GM19452 (cell line): ENCODE results near the gene PRTG.
"Not testable (repeated sequence)": the region's sequence is repeated elsewhere in the genome, so short reads cannot be mapped to it uniquely, and the experiment has no call there.

Source experiments
- ATAC-seq: cut with Tn5 transposase; IDR thresholded peaks from one replicate; pipeline ENCODE4 v1.9.1; 2021; ENCODE audit not compliant: unreplicated experiment

PRTG gene

DNA sequence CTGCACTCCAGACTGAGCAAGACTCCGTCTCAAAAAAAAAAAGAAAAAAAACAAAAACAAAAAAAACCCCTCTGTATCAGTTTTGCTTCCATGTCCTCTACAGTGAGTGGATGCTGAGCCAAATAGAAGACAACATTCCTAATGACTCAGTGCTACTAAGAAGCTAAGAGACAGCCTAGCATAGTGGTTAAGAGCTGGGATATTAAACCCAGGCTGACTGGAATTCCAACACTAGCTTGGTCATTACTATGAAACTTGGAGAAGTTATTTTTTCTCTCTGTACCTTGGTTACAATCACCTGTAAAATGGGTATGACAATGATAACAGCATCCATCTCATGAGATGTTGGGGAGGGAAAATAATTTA, 93.9 kb downstream of the PRTG start:
- no peak for ATAC-seq

DNA sequence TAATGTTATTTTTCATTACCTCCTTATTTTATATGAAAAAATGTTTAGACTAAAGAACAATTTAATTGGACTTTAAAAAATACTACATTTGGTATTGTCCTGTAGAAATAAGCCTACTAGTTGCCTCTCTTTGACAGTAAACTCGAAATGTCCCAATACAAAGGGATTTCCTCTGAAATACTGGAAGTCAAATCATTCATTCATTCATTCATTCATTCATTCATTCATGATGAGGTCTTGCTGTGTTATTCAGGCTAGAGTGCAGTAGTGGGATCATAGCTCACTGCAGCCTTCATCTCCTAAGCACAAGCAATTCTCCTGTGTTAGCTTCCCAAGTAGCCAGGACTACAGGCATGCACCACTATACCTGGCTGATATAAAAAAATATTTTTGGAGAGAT, 104.2 kb downstream of the PRTG start:
- no peak for ATAC-seq

DNA sequence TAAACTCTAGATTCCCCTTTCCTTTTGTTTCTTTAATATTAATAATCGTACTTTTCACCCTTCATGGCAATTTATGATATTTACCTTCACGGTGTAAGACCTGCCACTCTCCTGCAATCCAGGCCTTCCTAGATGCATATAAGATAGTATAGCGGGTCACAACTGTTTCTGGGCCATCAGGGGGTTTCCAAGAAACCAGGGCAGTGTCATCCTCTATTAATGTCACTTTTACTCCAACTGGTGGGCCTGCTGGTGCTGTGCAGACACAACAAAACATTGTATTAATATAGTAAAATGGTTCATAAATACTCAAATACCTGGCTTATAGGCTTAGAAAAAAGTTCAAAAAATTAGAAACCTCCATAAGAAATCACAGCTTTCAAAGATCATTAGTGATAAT, 105.9 kb downstream of the PRTG start:
- no peak for ATAC-seq

DNA sequence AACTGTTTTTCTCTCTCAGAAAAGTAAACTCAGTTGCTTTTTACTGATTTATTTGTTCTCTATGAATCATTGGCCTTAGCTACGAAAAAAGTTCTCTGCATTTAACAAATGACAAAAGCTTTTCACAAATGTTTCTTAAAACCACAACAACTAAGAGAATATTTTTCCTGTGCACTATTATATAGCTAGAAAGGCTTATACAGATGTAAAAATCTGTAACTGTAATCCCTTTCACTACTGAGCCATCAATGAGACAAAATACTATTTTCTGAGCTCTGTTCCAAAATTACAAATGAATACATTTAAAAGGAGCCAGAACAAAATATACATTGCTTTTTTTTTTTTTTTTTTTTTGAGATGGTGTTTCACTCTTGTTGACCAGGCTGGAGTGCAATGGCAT, 109.2 kb downstream of the PRTG start:
- ATAC-seq, result no peak

DNA sequence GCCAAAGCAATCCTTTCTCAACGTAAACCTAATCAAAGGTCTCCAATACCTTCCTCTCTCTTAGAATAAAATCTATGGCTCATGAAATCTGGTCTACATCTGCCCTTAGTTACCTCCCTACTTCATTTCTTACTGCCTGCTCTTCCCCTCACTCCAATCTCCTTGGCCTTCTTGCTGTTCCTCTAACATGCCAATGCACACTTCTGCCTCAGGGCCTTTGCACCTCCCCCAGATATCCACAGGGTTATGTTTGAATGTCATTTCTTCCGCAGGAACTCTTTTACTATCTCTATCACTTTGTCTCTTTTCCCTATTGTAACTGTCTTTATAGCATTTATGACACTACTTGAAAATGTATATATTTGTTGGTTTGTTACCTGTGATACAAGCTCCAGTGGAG, 110.5 kb downstream of the PRTG start:
- no peak for ATAC-seq

DNA sequence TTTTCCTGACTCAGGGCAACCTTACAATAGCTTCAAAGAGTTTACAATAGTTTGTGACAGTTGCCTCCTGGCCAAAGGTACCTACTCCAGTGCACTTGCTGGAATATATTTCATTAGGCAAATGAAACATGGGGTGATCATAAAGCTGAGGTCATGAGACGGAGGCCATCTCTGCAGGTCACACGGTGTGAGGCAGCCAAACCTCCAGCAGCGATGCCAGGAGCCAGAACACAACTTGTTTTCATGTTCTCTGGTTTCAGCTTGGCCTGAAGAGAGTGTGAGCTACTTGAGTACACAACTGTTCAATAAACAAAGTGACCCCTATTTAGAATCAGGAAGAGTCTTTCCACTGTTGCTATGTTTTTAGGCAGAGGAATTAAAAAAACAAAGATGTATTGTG, 112.1 kb downstream of the PRTG start:
- ATAC-seq, result no peak

DNA sequence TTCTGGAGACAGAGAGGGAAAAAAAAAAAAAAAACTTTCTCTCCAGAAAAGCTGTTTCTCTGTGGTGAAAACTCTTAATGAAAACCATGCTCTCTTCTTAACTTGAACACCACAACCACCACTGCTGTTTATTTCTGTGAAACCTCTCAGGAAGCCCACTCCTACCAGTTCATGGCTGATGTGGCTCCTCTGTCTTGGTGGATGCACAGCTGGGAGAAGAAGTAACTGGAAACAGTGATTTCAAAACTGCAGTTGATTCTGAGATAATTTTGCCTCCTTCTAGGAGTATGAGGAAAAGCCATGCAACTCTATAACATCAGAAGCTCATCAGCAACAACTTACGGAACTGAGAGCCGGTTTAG, 114.6 kb downstream of the PRTG start:
- ATAC-seq, result no peak

DNA sequence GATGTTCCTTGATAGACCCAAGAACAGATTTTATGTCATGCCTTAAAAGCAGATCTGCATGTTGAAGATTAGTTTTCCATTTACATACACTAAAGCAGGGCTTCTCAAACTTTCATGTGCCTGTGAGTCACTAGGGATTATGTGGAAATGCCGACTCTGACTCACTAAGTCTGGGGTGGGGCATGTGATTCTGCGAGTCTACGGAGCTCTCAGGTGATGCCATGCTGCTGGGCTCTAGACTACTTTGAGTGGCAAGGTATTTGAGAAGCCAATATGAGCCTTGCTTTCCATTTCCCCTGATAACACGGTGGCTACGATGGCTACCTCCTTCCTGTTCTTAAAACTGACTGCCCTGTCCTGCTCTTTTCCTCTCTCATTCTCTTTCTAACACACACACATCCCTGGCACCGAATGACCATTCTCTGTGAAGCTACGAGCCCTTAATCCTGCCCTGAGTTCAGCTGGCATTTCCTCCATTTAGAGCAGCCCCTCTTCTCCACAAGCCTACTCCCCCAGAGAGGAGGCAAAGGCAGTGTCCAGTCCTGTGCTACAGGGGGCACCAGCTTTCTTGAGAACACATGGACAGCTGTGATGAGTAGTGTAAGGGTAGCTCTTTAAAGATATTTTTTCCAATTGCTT, 115.1 kb downstream of the PRTG start:
- no peak for ATAC-seq

DNA sequence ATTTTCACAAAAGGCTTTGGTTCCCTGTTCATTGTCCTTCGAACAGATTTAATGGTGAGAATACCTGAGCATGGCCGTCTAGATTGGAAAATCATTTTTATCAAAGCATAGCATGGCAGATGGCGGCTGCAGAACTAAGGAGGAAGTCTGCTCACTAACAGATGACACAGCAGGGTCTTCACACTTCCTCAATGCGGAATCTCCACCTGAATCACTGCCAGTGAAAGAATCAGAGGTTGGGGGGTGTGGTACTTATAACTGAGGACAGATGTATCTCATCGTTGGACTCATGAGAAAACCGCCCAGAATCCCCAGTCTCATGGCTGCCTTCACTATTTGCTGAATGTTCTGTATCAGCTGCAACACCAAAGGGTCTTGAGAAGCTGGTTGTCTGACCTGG, 123.2 kb downstream of the PRTG start:
- ATAC-seq, result no peak

DNA sequence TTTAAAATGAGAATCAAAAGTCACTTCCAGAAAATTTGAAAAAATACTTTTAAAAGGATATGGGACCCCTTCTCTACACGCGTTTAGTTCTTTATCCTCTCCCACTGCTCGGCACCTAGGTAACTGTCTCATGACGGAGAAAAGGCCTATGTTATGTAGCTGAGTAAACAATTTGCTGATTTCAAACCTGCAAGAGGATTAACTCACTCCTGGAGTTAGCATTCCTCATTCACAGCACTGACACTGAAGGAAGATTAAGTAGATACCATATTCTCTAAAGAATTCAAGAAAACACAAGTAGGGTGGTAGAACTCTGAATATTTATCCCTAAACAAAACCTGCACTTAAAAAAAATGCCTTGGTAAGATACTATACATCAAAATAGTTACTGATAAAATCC, 124.6 kb downstream of the PRTG start:
- ATAC-seq, result no peak

DNA sequence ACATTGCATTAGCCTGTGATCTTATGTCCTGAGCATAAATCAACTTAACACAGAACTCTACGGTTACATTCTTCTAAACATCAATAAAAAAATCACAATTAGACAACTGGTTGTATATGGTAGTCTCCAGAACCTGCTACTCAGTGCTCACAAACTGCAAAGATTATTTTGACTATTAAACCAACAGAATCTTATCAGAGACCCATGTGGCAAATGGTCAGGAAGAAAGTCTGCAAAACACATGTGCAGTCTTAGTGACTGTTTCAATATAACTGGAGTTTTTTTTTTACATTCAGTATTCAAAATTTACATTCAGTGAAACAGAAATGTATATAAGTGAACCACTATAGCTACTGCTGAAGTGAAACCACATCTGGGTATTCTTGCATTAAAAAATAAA, 127.5 kb downstream of the PRTG start:
- ATAC-seq, result no peak

DNA sequence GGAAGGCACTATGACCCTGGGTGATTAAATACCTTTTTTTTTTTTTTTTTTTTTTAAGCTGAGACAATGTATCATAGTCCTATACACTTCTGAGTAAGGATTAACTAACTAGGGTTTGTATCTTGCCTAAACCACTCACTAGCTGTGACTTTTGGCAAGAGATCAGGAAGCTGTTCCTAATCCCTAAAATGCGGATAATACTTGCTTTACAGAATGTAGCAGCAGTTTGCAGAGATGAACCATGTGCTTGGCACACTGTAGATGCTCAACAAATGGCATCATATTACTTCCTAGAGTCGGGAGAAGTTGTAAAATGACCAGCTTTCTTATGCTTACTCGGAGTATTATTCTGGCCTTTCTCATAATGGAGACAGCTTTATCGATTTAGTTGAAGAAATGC, 129.2 kb downstream of the PRTG start:
- no peak for ATAC-seq

DNA sequence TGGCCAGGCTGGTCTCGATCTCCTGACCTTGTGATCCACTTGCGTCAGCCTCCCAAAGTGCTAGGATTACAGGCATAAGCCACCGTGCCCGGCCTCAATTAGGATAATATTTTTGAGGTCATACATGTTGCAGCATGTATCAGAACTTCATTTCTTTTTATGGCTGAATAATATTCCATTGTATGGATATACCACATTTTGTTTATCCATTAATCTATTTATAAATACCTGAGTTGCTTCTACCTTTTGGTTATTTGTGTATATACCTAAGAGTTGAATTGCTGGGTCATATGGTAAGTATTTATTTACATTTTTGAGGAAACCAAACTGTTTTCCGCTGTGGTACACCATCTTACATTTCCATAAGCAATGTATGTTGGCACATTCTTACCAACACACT, 136.7 kb downstream of the PRTG start:
- no peak for ATAC-seq

DNA sequence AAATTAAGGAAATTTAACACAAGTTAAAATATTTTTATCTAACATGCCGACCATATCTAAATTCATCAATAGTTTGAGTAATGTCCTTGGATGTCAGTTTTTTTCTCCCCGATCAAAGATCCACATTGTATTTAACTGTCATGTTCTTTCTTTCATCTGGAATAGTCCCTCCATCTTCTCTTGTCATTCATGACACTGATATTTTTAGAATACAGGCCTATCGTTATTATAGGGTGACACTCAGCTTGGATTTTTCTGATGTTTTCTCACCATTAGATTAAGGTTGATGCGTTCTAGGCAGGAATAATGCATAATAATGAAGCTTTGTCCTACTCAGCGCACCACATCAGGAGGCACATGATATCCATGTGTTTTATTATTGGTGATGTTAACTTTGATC, 141.6 kb downstream of the PRTG start:
- ATAC-seq, result no peak

DNA sequence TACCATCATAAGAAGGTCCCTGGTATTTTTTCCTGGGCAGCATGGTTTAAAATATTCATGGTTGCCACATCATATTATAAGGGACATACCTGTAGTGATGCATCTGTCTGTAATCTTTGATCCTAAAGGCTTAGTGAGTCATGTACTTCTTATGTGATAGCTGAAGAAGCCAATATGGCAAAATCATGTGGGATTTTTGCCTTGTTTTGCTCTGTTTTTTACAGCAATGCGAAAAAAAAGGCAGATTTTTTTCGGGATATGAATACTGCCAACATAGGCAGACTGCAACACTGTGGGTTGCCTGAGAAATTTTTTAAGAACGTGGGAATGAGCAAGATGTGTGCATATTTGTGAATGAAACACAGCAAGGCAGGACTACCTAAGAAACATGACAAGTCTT, 143.5 kb downstream of the PRTG start:
- ATAC-seq, result no peak

DNA sequence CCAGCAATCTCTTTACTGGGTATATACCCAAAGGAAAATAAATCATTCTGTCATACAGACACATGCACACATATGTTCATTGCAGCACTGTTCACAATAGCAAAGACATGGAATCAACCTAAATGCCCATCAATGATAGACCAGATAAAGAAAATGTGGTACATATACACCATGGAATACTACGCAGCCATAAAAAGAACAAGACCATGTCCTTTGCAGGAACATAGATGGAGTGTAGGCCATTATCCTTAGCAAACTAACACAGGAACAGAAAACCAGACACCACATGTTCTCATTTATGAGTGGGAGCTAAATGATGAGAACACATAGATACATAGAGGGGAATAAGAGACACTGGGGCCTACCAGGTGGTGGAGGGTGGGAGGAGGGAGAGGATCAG, 149.9 kb downstream of the PRTG start:
- ATAC-seq, result not testable (repeated sequence)

DNA sequence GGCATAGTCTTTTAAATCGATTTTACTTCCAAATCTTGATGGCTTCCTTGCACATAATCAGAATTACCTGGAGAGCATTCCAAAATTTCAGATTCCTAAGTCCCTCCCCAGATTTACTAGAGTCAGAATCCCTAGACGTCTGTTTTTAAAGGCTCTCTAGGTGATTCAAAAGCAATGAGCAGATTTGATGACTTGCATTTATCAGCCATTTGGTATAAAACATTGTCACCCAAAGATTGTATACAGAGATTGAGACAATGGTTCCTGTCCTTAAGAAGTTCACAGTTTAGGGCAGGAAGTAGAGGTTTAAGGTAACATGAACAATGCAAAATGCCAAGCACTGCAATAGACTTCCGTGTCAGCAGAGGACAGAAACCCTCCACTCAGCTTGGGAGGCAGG, 152.2 kb downstream of the PRTG start:
- ATAC-seq, result no peak

DNA sequence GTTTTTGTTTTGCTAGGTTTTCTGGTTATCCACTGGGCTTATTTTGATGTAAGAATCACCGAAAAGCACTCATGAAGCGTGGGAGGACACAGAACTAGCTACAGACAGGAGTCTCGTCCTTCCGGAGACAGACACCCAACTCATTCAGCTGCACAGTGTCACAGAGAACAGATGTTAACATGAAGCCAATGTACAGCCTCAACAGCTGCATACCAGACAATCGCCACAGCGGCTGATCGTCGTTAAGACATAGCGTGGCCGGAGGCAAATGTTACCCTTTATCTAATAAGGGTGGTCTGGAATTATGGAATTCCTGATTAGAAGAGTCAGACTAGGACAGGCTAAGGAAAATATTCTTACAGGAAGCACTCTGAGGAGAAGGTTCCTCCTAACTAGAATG, 153.7 kb downstream of the PRTG start:
- ATAC-seq, result no peak

DNA sequence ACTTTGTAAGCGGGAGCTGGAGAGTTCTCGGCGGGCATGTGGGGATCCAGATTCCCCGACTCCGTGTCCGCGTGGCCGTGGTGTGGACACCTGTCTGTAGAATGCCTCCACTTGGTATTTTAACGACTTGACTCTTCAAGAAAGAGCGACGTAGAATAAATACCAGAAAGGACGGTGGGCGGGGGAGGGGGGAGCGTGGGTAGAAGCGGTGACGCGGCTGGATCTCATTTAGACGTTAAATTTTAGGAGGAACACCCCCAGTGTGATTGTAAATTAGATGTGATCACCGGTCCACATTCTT, 154.2 kb downstream of the PRTG start:
- ATAC-seq, result no peak

DNA sequence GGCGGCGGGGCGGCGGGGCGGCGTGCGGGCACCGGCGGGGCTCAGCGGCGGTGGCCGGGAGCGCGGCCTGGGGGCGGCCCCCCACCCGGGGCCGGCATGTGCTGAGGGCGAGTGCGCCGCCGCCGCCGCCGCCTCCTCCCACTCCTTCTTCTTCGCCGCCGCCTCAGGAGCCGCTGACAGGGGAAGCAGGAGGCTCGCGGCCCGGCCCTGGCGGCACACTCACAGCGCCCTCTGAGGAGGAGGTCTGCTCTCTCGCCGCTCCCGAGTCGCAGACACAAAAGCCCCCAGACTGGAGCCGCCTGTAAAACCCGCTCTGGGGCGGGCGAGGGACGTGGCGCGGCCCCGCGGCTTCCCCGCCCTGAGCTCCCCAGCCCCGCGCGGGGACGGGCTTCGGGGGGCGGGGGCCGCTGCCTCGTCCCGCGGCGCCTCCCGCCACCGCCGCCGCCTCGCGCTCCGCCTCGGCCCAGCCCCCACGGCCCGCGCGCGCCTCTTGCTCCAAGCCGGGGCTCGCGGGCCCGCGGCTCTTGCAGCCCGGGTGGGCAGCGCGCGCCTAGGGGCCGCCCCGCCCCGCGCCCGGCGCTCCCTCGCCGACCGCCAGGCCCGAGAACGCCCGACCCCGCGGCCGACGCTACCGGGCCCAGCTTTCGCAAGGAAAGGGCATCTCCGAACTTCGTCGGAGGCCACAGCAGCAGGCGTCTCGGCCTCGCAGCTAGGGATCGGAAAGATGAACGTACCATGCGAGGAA, 154.7 kb downstream of the PRTG start, which contains the start of gene PYGO1:
Gene PYGO1, minus strand, starts transcription at position 276 of the 745 bp plus-strand sequence. CDS start 462 bp downstream, outside the sequence.
- peak; percentile 72 for ATAC-seq

DNA sequence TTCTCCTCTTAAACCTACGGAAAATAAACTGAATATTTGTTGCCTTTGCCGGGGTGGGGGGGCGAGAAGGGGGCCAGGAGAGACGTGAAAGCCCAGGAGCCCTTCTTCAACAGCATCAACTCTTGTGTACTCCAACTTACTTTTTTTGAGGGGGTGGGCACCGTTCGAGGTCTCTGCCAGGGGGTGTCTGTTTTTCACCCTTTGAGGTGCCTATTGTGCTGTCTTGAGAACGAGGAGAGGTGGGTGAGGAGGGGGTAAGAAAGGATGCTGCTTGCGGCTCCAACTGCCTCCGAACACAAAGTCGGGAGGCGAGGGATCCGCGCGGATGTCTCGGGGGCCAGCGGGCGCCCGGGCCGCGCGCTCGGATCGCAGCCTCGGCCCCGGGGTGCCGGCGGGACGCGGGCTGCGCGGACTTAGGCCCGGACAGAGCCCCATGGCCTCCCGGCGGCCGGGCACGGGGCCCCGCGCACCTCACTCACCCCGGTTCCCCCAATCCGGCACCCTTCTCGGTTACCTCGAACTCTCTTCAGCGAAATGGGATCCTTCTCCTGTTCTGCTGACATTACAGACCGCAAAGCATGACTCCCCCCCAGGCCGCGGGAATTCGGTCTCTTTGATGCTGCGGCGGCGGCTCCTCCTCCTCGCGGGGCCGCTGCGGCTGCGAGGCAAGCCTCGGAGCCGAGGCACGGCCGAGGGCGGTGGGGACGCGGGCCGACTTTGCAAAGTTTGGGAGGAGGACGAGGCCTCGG, 155.5 kb downstream of the PRTG start:
- peak; percentile 37 for ATAC-seq

DNA sequence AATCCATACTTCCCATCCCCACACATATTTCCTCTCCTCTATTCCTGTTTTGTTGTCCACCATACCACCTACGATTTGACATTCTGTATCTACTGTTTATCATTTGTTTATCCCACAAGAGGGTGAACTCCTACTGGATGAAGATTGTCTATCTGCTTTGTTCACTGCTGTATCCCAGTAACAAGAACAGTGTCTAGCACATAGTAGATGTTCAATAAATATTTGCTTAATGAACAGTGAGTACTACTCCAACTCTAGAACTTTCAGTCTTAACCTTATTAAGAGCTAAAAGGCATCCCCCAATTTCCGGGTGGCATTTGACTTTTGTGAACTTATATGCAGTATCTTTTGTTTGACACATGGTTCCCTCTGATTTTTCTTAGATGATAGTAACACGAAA, 156.1 kb downstream of the PRTG start:
- no peak for ATAC-seq
